ENCODE measurements around the gene AP3D1.

The AP3D1 gene

DNA sequence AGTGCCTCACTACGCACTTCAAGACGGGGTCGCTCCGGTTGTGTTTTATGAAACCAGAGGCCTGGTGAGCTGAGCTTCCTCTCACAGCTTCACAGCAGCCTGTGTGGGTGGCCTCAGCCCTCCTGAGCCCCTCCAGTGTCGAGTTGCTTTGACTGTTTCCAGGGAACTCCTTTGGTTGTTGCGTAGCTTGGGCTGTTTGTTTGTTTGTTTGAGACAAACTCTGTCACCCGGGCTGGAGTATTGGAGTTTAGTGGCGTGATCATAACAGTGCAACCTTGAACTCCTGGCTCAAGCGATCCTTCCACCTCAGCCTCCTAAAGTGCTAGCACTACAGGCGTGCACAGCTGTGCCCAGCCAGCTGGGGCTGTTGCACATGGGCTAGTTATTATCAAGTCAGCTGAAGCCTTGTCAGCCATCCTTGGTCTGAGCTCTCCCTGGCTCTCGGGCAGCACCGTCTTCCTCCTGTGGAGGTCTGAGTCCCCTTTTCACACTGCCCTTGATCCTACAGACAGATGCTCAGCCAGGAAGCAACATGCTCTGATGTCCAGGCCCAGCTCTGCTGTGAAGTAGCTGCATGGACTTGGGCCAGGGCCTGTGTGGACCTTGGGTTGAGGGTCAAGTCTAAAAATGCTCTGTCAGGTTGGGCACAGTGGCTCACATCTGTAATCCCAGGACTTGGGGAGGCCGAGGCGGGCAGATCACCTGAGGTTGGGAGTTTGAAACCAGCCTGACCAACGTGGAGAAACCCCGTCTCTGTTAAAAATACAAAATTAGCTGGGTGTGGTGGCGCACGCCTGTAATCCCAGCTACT is 22.6 kb upstream of the AP3D1 start:
- DNase-seq (ENCODE audit: low read depth), result no peak
- TF ChIP-seq, protein P1, sequence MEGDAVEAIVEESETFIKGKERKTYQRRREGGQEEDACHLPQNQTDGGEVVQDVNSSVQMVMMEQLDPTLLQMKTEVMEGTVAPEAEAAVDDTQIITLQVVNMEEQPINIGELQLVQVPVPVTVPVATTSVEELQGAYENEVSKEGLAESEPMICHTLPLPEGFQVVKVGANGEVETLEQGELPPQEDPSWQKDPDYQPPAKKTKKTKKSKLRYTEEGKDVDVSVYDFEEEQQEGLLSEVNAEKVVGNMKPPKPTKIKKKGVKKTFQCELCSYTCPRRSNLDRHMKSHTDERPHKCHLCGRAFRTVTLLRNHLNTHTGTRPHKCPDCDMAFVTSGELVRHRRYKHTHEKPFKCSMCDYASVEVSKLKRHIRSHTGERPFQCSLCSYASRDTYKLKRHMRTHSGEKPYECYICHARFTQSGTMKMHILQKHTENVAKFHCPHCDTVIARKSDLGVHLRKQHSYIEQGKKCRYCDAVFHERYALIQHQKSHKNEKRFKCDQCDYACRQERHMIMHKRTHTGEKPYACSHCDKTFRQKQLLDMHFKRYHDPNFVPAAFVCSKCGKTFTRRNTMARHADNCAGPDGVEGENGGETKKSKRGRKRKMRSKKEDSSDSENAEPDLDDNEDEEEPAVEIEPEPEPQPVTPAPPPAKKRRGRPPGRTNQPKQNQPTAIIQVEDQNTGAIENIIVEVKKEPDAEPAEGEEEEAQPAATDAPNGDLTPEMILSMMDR (IDR thresholded peaks at IDR 0.05; ENCODE audit: low read depth, low read length, missing control alignments), result no peak
- H3K4me3 ChIP-seq (ENCODE audit: low read depth, low read length), result no peak overlapping the region

DNA sequence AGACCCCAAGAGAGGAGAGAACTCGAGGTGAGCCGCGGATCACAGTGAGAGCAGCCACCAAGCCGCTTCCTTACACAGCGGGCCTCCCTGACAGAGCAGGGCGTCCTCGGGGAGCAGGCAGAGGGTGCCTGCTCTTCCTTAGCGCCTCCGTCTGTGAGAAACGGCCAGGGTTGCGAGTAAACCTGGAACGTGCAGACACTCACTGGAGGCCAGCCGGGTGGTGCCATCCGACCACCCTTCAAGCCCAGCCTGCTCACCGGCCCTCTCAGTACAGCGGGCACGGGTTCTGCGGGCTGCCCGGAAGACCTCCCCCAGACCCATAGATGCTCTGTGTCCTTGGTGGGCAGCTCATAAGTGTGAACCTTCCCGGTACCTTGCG is 22.0 kb upstream of the AP3D1 start:
- no peak overlapping the region for H3K4me3 ChIP-seq (ENCODE audit: low read depth, low read length)
- TF ChIP-seq, protein P1 (IDR thresholded peaks at IDR 0.05; ENCODE audit: low read depth, low read length, missing control alignments), result no peak
- DNase-seq (ENCODE audit: low read depth), result no peak

- TF ChIP-seq, protein P1 (IDR thresholded peaks at IDR 0.05; ENCODE audit: low read depth, low read length, missing control alignments), result peak; percentile 37
- peak; percentile 65 for DNase-seq (ENCODE audit: low read depth)
- peak overlapping the region; percentile 22 for H3K4me3 ChIP-seq (ENCODE audit: low read depth, low read length)
Measured at GRCh38 chr19:2171349-2172145, 20.2 kb upstream of the AP3D1 start.

DNA sequence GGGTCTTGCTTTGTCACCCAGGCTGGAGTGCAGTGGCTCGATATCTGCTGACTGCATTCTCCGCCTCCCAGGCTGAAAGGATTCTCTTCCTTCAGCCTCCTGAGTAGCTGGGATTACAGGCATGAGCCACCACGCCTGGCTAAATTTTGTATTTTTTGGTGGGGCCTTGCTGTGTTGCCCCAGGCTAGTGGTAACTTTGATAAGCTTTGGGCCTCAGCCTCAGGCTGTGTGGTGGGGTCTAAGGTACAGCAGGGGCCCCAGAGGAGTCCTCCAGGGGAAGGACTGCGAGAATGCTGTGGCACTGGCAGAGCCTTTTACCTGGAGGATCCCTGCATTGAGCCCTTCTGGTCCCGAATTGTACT is 19.6 kb upstream of the AP3D1 start:
- peak overlapping the region; percentile 22 for H3K4me3 ChIP-seq (ENCODE audit: low read depth, low read length)
- no peak for DNase-seq (ENCODE audit: low read depth)
- TF ChIP-seq, protein P1 (IDR thresholded peaks at IDR 0.05; ENCODE audit: low read depth, low read length, missing control alignments), result no peak

DNA sequence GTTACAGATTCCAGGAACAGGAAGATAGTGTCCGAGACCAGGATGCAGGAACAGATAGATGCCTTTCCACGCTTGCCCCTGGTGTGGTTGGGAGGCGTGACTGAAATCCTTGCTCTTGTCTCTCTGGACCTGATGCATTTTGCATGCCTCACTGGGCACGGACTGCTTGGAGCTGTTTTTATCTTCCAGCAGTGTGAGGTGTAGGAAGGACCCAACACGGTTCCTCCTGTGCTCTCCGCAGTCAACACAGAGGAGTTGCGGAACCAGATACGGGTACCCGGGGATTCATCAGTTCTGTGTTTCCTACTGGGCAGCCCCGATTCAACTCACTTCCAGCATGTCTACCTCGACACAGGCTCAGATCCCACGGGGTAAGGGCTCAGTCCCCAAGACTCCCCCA is 18.9 kb upstream of the AP3D1 start:
- peak overlapping the region; percentile 22; the same call in 1 of the 2 replicates for H3K4me3 ChIP-seq (ENCODE audit: low read depth, low read length)
- TF ChIP-seq, protein P1 (IDR thresholded peaks at IDR 0.05; ENCODE audit: low read depth, low read length, missing control alignments), result no peak
- DNase-seq (ENCODE audit: low read depth), result no peak

DNA sequence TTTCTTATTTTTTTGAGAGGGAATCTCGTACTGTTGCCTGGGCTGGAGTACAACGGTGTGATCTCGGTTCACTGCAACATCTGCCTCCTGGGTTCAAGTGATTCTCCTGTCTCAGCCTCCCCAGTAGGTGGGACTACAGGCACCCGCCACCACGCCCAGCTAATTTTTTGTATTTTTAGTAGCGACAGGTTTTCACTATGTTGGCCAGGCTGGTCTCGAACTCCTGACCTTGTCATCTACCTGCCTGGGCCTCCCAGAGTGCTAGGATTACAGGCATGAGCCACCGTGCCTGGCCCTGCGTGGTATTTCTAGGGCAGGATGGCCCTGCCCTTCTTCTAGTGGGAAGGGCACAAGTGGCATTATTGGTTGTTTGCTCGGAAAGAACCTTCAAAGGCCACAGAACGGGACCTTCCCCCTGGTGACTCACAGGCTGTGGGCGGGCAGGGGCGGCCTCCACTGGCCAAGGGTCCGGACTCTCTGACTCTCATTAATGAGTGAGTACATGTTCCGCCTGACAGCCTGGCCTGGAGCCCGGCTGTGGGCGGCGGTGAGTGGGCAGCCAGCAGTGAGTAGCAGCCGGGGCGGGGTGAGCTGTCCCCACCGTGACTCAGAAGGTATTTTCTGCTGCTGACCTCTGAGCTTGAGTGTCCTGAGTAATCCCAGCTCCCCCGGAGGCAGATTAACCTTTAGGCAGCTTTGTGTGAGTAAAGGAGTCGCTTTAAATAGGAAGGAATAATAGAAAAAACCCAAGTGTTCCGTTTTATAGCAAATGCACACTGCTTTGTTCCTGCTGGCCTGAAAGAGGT is 17.5 kb upstream of the AP3D1 start:
- H3K4me3 ChIP-seq (ENCODE audit: low read depth, low read length), result peak overlapping the region; percentile 36
- TF ChIP-seq, protein P1 (IDR thresholded peaks at IDR 0.05; ENCODE audit: low read depth, low read length, missing control alignments), result no peak
- DNase-seq (ENCODE audit: low read depth), result peak; percentile 79

Data from GM12864 (cell line).